Erythroblast (primary cell): Measurements from ENCODE around the gene F11R.
A peak's percentile ranks its signal among the peaks of the same experiment; 100 is the strongest.
"Not testable (repeated sequence)": the region's sequence is repeated elsewhere in the genome, so short reads cannot be mapped to it uniquely, and the experiment has no call there.

ENCODE experiments used
- DNase-seq, 2 experiments: peaks; one replicate each; lab custom pipeline; 2025; lab: John Stamatoyannopoulos, UW
- GATA1 ChIP-seq: IDR thresholded peaks from 2 replicates; pipeline ENCODE4 v1.6.1; 2011; ENCODE audit warnings: low read depth, mild to moderate bottlenecking, control low read depth, low read length, moderate library complexity
- POLR2A ChIP-seq: IDR thresholded peaks from 2 replicates; pipeline ENCODE4 v1.6.1; 2011; ENCODE audit warnings: mild to moderate bottlenecking, low read length

The F11R gene

GRCh38 chr1:161012420-161012819 lies 8.5 kb downstream of the F11R start:
- no peak for DNase-seq
- TF ChIP-seq GATA1 (no peak), POLR2A (no peak)

GRCh38 chr1:161009602-161010211 lies 11.2 kb downstream of the F11R start:
- no peak for TF ChIP-seq GATA1
- TF ChIP-seq POLR2A = peak; percentile 31
- DNase-seq = peak; percentile 84 to 91

GRCh38 chr1:161008869-161009510 lies 12.0 kb downstream of the F11R start:
- no peak for TF ChIP-seq POLR2A
- TF ChIP-seq GATA1 = no peak
- no peak for DNase-seq

GRCh38 chr1:161007369-161007768 lies 13.6 kb downstream of the F11R start:
- TF ChIP-seq GATA1 = no peak
- no peak for TF ChIP-seq POLR2A
- no peak for DNase-seq

DNA sequence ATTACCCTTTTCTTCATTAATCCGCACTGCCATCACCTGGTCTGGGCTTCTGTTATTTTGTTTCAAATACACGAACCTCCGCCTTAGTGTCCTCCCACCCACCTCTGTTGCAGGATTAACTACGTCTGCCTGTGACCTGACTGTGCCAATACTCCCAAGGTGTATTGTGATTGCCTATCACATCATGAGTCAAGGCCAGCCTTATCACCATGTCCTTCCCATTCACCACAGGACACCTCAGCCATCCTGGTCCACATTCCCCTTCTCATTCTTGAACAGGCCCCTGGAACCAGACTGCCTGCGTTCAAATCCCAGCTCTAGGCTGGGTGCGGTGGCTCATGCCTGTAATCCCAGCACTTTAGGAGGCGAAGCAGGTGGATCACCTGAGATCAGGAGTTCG lies 14.4 kb downstream of the F11R start:
- TF ChIP-seq POLR2A = no peak
- no peak for TF ChIP-seq GATA1
- no peak for DNase-seq

- TF ChIP-seq POLR2A (no peak), GATA1 (no peak)
- no peak for DNase-seq
Observed at GRCh38 chr1:161001525-161001924, 19.4 kb downstream of the F11R start.

- TF ChIP-seq GATA1 (no peak), POLR2A (no peak)
- DNase-seq = no peak
Observed at GRCh38 chr1:161000736-161001480, 20.0 kb downstream of the F11R start.

DNA sequence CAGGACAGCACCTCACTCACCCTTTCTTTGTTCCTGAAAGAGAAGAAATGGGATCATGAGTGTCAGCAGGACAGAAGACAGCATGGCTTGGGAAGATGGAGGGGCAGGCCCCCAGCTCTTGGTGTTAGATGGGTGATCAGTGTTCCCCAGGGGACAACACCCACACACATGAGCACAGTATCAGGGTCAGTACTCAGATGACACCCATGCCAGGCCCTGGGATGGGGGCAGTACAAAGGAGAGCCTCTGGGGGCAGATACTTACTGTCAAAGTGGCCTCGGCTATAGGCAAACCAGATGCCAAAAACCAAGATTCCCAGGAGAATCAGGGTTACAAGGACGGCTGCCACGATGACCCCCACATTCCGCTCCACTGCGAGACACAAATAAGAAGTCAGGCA lies 21.6 kb downstream of the F11R start:
- no peak for TF ChIP-seq GATA1
- TF ChIP-seq POLR2A = no peak
- no peak for DNase-seq

GRCh38 chr1:160997323-160998038 lies 23.5 kb downstream of the F11R start:
- DNase-seq = peak; percentile 76 to 84
- no peak for TF ChIP-seq GATA1
- no peak for TF ChIP-seq POLR2A

DNA sequence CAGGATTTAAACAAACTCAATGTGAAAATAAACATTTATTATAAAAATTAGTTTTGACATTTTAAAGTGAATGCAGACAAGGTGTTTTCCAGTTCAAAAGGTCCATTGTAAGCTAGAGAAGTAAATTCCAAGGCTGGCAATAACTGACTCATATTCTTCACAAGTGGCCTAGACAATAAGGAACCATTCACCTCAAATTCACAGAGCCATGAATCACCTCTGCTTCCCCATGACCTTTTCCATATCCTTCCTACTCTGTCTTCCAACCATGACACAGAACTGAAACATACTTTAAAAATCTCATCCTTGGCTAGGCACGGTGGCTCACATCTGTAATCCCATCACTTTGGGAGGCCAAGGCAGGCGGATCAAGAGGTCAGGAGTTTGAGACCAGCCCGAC lies 24.8 kb downstream of the F11R start:
- no peak for TF ChIP-seq GATA1
- TF ChIP-seq POLR2A = no peak
- no peak for DNase-seq

DNA sequence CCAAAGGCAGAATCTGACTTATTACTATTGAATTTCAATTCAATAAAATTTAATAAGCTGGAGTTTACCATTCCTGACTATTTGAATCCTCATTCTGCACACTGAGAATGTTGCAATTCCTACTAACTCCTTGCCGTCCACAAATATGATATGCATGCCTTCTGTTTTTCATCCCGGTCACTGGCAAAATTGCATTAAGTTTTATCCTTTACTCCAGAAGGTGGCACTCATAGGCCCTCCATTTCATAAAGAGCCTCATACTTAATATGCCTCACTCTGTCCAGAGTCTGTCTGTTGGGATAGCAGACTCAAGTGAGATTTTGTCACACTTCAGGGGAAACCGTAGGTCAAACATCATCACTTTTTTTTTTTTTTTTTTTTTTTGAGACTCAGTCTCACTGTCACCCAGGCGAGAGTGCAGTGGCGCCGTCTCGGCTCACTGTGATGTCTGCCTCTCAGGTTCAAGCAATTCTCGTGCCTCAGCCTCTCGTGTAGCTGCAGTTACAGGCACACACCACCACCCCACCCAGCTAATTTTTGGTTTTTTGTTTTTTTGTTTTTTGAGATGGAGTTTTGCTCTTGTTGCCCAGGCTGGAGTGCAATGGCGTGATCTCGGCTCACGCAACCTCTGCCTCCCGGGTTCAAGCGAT lies 27.3 kb downstream of the F11R start:
- DNase-seq = peak; percentile 31 to 51
- TF ChIP-seq GATA1 = no peak
- no peak for TF ChIP-seq POLR2A

DNA sequence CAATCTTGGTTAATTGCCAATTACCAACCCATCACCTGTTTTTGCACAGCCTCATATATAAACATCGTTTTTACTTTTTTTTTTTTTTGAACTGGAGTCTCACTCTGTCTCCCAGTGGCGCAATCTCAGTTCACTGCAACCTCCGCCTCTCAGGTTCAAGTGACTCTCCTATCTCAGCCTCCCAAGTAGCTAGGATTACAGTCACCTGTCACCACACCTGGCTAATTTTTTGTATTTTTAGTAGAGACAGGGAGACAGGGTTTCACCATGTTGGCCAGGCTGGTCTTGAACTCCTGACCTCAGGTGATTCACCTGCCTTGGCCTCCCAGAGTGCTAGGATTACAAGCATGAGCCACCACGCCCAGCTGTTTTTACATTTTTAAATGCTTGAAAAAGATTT lies 28.9 kb downstream of the F11R start:
- DNase-seq = not testable (repeated sequence)

DNA sequence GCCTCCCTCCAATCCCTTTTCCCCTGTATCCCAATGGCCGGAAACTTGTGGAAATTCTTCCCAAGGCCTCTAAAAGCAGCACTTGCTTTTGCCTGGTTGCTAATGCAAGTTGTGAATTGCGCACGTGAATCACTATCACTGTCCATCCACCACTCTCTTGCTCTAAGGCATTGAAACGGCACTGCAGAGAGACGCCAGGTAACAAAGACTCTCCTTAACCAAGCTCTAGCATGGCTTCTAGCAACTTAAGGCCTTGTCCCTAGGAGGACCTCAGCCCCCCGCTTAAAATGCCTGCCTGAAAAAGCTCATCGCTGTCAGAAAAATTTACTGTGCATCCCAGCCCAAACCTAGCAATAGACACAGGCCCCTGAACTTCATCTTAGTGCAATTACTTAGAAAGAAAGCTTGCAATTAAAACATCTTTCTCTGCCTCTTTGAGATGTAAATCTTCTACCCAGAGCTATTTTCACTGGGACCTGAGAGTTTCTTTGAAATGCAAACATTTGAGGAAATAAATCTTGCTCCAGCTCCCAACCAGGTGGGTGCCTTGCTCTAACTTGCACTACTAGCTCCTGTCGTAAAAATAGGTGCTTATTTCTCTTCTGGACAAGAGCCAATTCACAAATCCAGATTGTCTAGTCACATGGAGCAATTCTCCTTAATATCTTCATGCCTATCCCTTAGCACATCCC lies 33.4 kb downstream of the F11R start:
- no peak for TF ChIP-seq POLR2A
- no peak for TF ChIP-seq GATA1
- DNase-seq = no peak

- TF ChIP-seq POLR2A = no peak
- no peak for TF ChIP-seq GATA1
- no peak for DNase-seq
Observed at GRCh38 chr1:160985723-160986122, 35.2 kb downstream of the F11R start.
